Tibial artery (tissue), 4 donors: Measurements from ENCODE around the gene FSIP1.

ENCODE experiments used
- DNase-seq, 2 donors: peaks; one replicate each; pipeline ENCODE4 v3.0.0-alpha.2; 2019
- H3K27ac ChIP-seq, 2 donors: fragments of 200-600 bp; sonication (generic) in 1 of 2; 1 replicate in 1 of 2; 2 replicates in 1 of 2; pipeline ENCODE4 v1.5.1; 2018 to 2019; ENCODE audit warnings: mild to moderate bottlenecking in 1 of 2
- H3K27me3 ChIP-seq, 2 donors: fragments of 200-600 bp; sonication (generic) in 1 of 2; one replicate each; pipeline versions ENCODE4 v1.5.1 to v1.6.0; 2016 to 2019
- H3K36me3 ChIP-seq, 3 donors: fragments of 200-600 bp; sonication (generic) in 2 of 3; one replicate each; pipeline ENCODE4 v1.5.1; 2016 to 2019; ENCODE audit warnings: mild to moderate bottlenecking in 2 of 3
- H3K4me1 ChIP-seq, 4 donors: fragments of 200-600 bp; sonication (generic) in 2 of 4; 1 replicate in 3 of 4; 2 replicates in 1 of 4; pipeline ENCODE4 v1.5.1; 2016 to 2019
- H3K4me3 ChIP-seq, 2 donors: fragments of 200-600 bp; sonication (generic) in 1 of 2; 1 replicate in 1 of 2; 2 replicates in 1 of 2; pipeline ENCODE4 v1.5.1; 2018 to 2019; ENCODE audit warnings: mild to moderate bottlenecking in 2 of 2
- H3K9me3 ChIP-seq, 3 donors: fragments of 200-600 bp; sonication (generic) in 1 of 3; one replicate each; pipeline ENCODE4 v1.5.1; 2016 to 2019
- intact Hi-C: fragments of 100-400 bp; cut with DNase I; formaldehyde crosslinking; loops from one replicate; pipeline ENCODE4 v1.15.0; 2023; ENCODE audit warnings: low total_unique reads
- TF ChIP-seq, protein P1 (sequence below), 2 experiments: fragments of 200-600 bp in 1 of 2; fragments of 450-650 bp in 1 of 2; IDR thresholded peaks; one replicate each; pipeline ENCODE4 v1.5.1; 2017 to 2019; ENCODE audit warnings: antibody characterized with exemption in 2 of 2, mild to moderate bottlenecking in 1 of 2, moderate library complexity in 1 of 2

FSIP1 gene

DNA sequence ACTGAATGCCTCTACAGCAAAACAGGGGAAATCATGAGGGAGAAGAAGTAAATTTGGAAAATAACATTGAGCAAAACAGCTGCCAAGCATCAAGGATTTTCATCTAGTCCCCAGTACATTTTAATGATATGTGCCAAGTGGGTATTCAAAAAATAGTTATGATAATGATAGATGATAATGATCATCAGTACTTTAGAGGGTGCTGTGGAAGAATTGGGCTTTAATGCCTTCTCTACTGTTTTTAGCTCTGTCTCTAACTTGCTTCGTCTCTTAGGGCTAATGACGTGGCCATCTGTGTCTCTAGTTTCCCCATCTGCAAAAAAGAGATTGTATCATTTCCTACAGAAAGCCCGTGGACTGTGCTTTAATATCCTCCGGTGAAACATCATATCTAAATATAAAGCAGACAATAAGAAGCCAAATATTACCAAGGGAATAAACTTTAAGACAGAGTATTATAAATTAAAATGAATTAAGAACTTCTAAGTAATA is 10.2 kb upstream of the FSIP1 start:
- intact Hi-C loops = no loop called here

DNA sequence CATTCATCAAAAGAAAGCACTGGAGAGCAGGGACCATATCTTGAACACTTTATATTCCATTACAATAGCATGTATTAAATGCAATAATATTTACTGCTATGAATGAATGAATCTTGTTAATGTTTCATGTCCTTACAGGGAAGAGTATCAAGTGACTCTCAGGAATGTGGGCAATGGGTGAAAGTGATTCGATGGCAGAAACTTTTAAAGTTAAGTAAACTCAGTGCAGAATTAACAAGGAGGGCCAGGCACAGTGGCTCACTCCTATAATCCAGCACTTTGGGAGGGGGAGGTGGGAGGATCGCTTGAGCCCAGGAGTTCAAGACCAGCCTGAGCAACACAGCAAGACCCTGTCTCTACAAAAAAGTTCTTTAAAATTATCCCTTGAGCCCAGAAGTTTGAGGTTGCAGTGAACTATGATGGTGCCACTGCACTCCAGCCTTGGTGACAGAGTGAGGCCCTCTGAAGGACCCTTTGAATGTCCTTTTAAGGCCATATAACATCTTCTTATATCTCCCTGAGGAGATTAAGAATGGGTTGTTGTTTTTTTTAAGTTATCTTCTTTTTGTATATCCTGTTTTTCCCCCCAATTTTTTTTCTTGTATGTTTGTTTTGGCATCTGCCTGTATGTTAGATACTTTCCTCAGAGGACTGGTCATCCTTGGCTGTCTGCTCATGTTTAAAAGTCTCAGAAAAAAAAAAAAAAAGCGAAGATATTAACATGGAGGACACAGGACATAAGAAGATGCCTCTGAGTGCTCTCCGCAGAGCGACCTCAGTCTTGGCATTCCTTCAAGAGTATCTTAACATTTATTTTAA is 9.6 kb upstream of the FSIP1 start:
- no peaks in the 10 kb centered on the region for H3K9me3 ChIP-seq
- intact Hi-C loops = no loop called here

More for the DNA sequence above, 10.2 kb upstream of the FSIP1 start:
- TF ChIP-seq, protein P1, sequence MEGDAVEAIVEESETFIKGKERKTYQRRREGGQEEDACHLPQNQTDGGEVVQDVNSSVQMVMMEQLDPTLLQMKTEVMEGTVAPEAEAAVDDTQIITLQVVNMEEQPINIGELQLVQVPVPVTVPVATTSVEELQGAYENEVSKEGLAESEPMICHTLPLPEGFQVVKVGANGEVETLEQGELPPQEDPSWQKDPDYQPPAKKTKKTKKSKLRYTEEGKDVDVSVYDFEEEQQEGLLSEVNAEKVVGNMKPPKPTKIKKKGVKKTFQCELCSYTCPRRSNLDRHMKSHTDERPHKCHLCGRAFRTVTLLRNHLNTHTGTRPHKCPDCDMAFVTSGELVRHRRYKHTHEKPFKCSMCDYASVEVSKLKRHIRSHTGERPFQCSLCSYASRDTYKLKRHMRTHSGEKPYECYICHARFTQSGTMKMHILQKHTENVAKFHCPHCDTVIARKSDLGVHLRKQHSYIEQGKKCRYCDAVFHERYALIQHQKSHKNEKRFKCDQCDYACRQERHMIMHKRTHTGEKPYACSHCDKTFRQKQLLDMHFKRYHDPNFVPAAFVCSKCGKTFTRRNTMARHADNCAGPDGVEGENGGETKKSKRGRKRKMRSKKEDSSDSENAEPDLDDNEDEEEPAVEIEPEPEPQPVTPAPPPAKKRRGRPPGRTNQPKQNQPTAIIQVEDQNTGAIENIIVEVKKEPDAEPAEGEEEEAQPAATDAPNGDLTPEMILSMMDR (IDR thresholded peaks at IDR 0.05) = no peak
- DNase-seq = no peak
- Histone ChIP-seq H3K9me3 (no peaks in the 10 kb centered on the region), H3K4me1 (no peaks in the 10 kb centered on the region), H3K27me3 (no peaks in the 10 kb centered on the region), H3K4me3 (no peak overlapping the region), H3K36me3 (no peaks in the 10 kb centered on the region), H3K27ac (no peak overlapping the region)

DNA sequence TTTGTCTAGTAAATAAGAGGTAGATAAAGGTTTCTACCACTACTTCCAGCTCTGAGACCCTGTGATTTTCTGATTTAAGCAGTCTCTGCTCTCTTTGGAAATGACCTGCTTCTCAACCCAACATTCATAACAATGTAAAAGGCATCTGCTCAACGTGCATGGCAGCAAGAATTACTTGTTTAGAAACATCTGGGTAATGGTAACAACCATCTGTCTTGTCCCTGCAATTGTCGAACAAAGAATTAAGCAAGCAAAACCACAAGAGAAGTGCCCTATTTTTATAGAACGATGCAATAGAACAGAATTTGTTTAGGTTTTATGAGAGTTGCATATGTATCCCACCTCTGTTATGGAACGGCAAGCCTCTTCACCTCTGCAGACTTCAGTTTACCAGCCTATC is 7.1 kb upstream of the FSIP1 start:
- Histone ChIP-seq H3K36me3 (no peaks in the 10 kb centered on the region), H3K27me3 (no peaks in the 10 kb centered on the region), H3K4me1 (peaks cover 0 to 4% (median 2%) of the 10 kb centered on the region in 4 donors), H3K27ac (no peak overlapping the region), H3K4me3 (no peak overlapping the region), H3K9me3 (no peaks in the 10 kb centered on the region)
- TF ChIP-seq, protein P1 (IDR thresholded peaks at IDR 0.05) = no peak
- intact Hi-C loops = loop anchor here (5.0 to 10.0 kb wide), 2 partner anchors 188 to 255 kb away; no protein-coding TSS in a partner anchor
- no peak for DNase-seq

More for the DNA sequence above, 9.6 kb upstream of the FSIP1 start:
- DNase-seq = no peak
- TF ChIP-seq, protein P1 (IDR thresholded peaks at IDR 0.05) = no peak
- Histone ChIP-seq H3K27ac (no peak overlapping the region), H3K4me3 (no peak overlapping the region), H3K27me3 (no peaks in the 10 kb centered on the region), H3K4me1 (no peaks in the 10 kb centered on the region), H3K36me3 (no peaks in the 10 kb centered on the region)

DNA sequence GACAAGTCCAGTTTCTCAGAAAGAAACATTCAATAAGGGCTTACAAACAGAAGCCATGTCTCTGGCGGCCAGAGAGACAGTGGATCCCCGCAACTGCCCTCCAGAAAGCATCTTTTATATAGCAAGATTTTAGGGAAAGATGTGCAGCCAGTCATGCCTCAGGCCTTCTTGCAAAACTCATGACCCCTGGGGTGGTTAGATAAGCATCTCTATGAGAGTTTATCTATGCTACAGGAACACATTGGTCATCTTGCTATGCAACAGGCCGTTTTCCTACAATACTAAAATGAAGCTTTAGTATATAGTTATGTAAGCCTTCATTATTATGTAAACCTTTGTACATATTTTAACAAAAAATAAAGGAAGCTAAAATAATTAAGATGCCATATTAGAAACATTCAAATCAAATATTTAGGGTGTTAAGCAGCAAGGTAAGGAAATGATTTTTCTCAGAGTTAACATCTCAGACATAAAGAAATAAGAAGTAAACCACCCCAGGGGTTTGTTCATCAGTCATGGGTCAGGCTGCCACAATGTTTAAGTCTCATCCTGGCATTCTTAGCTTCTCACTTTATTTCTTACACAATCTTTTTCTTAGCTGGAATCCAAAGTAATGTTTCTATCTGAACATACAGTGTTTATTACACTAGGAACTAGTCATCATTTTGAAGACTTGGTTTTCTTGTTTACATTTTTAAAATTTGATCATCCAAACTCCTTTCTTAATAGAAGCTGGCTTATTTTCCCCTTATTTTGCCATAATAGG is 6.3 kb upstream of the FSIP1 start:
- DNase-seq = no peak
- intact Hi-C loops = loop anchor here (5.0 to 10.0 kb wide), 2 partner anchors 188 to 256 kb away; no protein-coding TSS in a partner anchor
- Histone ChIP-seq H3K4me1 (peaks cover 0 to 7% (median 5%) of the 10 kb centered on the region in 4 donors), H3K27ac (no peak overlapping the region), H3K9me3 (no peaks in the 10 kb centered on the region), H3K27me3 (no peaks in the 10 kb centered on the region), H3K36me3 (no peaks in the 10 kb centered on the region), H3K4me3 (no peak overlapping the region)
- TF ChIP-seq, protein P1 (IDR thresholded peaks at IDR 0.05) = no peak

DNA sequence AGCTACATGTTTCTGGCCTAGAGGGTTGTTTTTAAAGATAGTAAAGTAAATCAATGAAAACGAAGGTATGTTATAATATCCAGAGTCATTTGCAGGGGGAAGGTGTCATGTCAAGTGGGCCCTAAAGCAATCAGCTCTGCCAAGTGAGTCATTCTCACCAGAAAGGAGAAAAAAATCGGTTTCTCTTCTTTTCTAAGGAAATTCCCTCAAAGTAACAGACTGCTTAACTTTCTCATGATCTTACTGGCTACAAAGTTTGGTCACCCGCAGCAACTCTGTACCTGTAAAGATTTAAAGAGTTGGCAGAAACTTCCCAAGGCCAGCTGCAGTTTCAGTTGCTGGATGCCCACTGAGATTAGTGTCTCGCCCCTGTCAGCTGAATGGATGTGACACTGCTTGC is 5.5 kb upstream of the FSIP1 start:
- TF ChIP-seq, protein P1 (IDR thresholded peaks at IDR 0.05) = no peak
- H3K4me3 ChIP-seq = no peak overlapping the region
- intact Hi-C loops = loop anchor here (5.0 to 10.0 kb wide), 2 partner anchors 189 to 257 kb away; no protein-coding TSS in a partner anchor
- no peaks in the 10 kb centered on the region for H3K9me3 ChIP-seq
- no peaks in the 10 kb centered on the region for H3K36me3 ChIP-seq
- no peak for DNase-seq
- H3K27me3 ChIP-seq = no peaks in the 10 kb centered on the region
- H3K27ac ChIP-seq = no peak overlapping the region
- H3K4me1 ChIP-seq = peaks cover 0 to 13% (median 12%) of the 10 kb centered on the region in 4 donors
